DOHH2 (cell line): ENCODE results near the gene CREB5.

Experiments used
- H3F3A ChIP-seq: fragments of 200-600 bp; sonication (generic), shearing (Covaris generic); 2 replicates; pipeline ENCODE4 v1.6.0; 2016; ENCODE audit warnings: antibody characterized with exemption, mild to moderate bottlenecking; ENCODE audit not compliant: control insufficient read depth, insufficient read depth
- H3K27ac ChIP-seq: fragments of 200-600 bp; sonication (generic); 2 replicates; pipeline ENCODE4 v1.5.1; 2014; ENCODE audit warnings: low read depth, mild to moderate bottlenecking, low read length, moderate library complexity
- H3K27me3 ChIP-seq: fragments of 200-600 bp; sonication (generic); 2 replicates; pipeline ENCODE4 v1.6.1; 2014; ENCODE audit warnings: mild to moderate bottlenecking, low read length, mixed read lengths; ENCODE audit not compliant: control insufficient read depth
- H3K36me3 ChIP-seq: fragments of 200-600 bp; sonication (generic); 2 replicates; pipeline ENCODE4 v1.6.1; 2014; ENCODE audit warnings: mild to moderate bottlenecking, low read length, moderate library complexity, mixed read lengths; ENCODE audit not compliant: control insufficient read depth
- H3K4me1 ChIP-seq: fragments of 200-600 bp; sonication (generic); 2 replicates; pipeline ENCODE4 v1.6.1; 2014; ENCODE audit warnings: mild to moderate bottlenecking, low read length, mixed read lengths; ENCODE audit not compliant: control insufficient read depth
- H3K4me2 ChIP-seq: fragments of 200-600 bp; sonication (generic); 2 replicates; pipeline ENCODE4 v1.6.0; 2014; ENCODE audit warnings: mild to moderate bottlenecking, low read length, moderate library complexity
- H3K4me3 ChIP-seq: fragments of 200-600 bp; sonication (generic); 2 replicates; pipeline ENCODE4 v1.5.1; 2014; ENCODE audit warnings: mild to moderate bottlenecking, low read length, mixed read lengths
- H3K79me2 ChIP-seq: fragments of 200-600 bp; sonication (generic); 2 replicates; pipeline ENCODE4 v1.6.1; 2014; ENCODE audit warnings: mild to moderate bottlenecking, low read length, mixed read lengths; ENCODE audit not compliant: control insufficient read depth
- H3K9me2 ChIP-seq: fragments of 200-600 bp; sonication (generic); replicated peaks from 2 replicates; pipeline ENCODE4 v1.6.1; 2014; ENCODE audit warnings: mild to moderate bottlenecking, low read length, mixed read lengths; ENCODE audit not compliant: control insufficient read depth
- H3K9me3 ChIP-seq: fragments of 200-600 bp; sonication (generic); 2 replicates; pipeline ENCODE4 v1.6.1; 2014; ENCODE audit warnings: antibody characterized with exemption, low read length, mixed read lengths; ENCODE audit not compliant: control insufficient read depth, insufficient read depth
- H4K20me1 ChIP-seq: fragments of 200-600 bp; sonication (generic); 2 replicates; pipeline ENCODE4 v1.6.0; 2014; ENCODE audit warnings: low read depth, mild to moderate bottlenecking, antibody characterized with exemption, low read length, moderate library complexity; ENCODE audit not compliant: control insufficient read depth, insufficient read depth
- EZH2phosphoT487 ChIP-seq: fragments of 200-600 bp; sonication (generic); IDR thresholded peaks from 2 replicates; pipeline ENCODE4 v1.6.1; 2017; ENCODE audit warnings: borderline replicate concordance, mild to moderate bottlenecking, antibody characterized with exemption, low read length, moderate library complexity, mixed read lengths
- TF ChIP-seq, protein P1 (sequence below): fragments of 200-600 bp; sonication (generic); IDR thresholded peaks from one replicate; pipeline ENCODE4 v1.5.1; 2014; ENCODE audit warnings: antibody characterized with exemption, mild to moderate bottlenecking, low read depth, low read length; ENCODE audit not compliant: poor library complexity, severe bottlenecking

Gene CREB5

DNA sequence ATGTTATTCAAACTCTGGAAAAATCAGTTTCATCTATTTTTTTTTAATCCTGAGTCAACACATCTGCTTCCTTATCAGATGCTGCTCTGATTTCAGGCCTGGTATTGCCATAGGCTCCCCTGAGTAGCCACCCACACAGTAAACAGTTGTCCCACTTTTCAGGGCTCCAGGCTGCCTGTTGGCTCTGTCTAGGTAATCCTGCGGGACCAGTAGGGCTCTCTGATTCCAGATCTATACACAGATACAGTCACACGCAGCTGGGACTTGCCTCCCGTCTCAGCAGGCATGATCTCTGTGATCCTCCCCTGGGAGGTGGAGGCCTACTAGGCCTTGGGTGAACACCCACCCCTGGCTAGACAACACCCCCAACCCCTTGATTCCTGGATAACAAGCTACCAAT lies 206.1 kb downstream of the CREB5 start:
- Histone ChIP-seq H3K4me2 (no peak overlapping the region), H3F3A (no peaks in the 10 kb centered on the region), H4K20me1 (no peaks in the 10 kb centered on the region), H3K36me3 (no peaks in the 10 kb centered on the region), H3K4me3 (no peak overlapping the region), H3K79me2 (no peaks in the 10 kb centered on the region), H3K9me3 (no peaks in the 10 kb centered on the region), H3K27me3 (no peaks in the 10 kb centered on the region), H3K9me2 (no peaks in the 10 kb centered on the region), H3K27ac (no peak overlapping the region), H3K4me1 (peaks cover 4% of the 10 kb centered on the region)
- TF ChIP-seq EZH2phosphoT487 = no peak
- TF ChIP-seq, protein P1, sequence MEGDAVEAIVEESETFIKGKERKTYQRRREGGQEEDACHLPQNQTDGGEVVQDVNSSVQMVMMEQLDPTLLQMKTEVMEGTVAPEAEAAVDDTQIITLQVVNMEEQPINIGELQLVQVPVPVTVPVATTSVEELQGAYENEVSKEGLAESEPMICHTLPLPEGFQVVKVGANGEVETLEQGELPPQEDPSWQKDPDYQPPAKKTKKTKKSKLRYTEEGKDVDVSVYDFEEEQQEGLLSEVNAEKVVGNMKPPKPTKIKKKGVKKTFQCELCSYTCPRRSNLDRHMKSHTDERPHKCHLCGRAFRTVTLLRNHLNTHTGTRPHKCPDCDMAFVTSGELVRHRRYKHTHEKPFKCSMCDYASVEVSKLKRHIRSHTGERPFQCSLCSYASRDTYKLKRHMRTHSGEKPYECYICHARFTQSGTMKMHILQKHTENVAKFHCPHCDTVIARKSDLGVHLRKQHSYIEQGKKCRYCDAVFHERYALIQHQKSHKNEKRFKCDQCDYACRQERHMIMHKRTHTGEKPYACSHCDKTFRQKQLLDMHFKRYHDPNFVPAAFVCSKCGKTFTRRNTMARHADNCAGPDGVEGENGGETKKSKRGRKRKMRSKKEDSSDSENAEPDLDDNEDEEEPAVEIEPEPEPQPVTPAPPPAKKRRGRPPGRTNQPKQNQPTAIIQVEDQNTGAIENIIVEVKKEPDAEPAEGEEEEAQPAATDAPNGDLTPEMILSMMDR = no peak

DNA sequence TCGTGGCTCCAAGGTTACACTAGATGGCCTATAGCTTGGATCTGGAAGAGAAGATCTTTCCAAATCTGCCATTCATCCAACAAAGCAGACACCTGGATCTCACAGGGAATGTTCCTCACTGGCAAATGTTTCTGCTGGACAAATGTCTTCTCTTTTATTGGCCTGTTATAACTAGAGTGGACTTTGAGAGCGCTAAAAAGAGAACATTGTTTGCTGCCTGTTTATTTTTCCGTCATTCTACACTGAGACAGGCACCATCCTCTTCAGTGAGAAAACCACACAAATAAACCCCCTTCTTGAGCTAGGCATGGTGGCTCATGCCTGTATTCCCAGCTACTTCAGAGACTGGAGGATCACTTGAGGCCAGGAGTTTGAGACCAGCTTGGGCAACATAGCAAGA lies 206.9 kb downstream of the CREB5 start:
- Histone ChIP-seq H3K9me3 (no peaks in the 10 kb centered on the region), H3K27me3 (no peaks in the 10 kb centered on the region), H3K4me3 (no peak overlapping the region), H3K79me2 (no peaks in the 10 kb centered on the region), H3K27ac (no peak overlapping the region), H3K4me2 (no peak overlapping the region), H4K20me1 (no peaks in the 10 kb centered on the region), H3K36me3 (no peaks in the 10 kb centered on the region), H3K9me2 (no peaks in the 10 kb centered on the region), H3K4me1 (peaks cover 8% of the 10 kb centered on the region), H3F3A (no peaks in the 10 kb centered on the region)
- TF ChIP-seq, protein P1 = no peak
- TF ChIP-seq EZH2phosphoT487 = no peak

DNA sequence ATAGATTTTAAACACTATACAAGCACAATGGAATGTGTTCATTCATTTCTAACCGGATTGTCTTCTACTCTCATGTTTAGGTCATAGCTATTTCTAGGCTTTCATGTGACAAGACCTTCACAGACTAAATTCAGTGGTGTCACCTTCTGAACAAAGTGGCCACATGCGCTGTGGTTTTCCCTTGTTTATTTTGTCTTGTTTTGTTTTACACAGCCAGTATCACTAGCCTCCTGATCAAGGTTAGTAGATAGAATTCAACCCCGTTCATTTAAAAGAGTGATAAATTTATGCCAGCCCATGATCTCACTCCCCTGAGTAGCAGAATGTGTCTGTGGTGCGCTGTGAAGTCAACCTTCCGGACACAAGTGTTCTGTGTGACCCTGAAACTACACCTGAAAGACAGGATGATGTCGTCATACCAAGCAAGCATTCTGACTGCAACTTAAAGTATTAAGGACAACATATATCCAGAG lies 209.1 kb downstream of the CREB5 start:
- TF ChIP-seq, protein P1 = no peak
- no peak for TF ChIP-seq EZH2phosphoT487
- Histone ChIP-seq H3K36me3 (no peaks in the 10 kb centered on the region), H3K27ac (no peak overlapping the region), H4K20me1 (no peaks in the 10 kb centered on the region), H3K4me2 (no peak overlapping the region), H3F3A (no peaks in the 10 kb centered on the region), H3K27me3 (no peaks in the 10 kb centered on the region), H3K79me2 (no peaks in the 10 kb centered on the region), H3K9me3 (no peaks in the 10 kb centered on the region), H3K9me2 (no peaks in the 10 kb centered on the region), H3K4me3 (no peak overlapping the region), H3K4me1 (peaks cover 11% of the 10 kb centered on the region)
